Parathyroid adenoma (tissue), 2 donors: ENCODE data around the gene ABCC10.

ENCODE experiments used
- H2AFZ ChIP-seq: fragments of 300-600 bp; sonication (generic); one replicate; pipeline ENCODE4 v1.7.0; 2017; ENCODE audit warnings: antibody characterized with exemption, mild to moderate bottlenecking
- H3K27ac ChIP-seq: fragments of 300-600 bp; sonication (generic); one replicate; pipeline ENCODE4 v1.7.0; 2017
- H3K27me3 ChIP-seq: fragments of 300-600 bp; sonication (generic); one replicate; pipeline ENCODE4 v1.7.0; 2017; ENCODE audit warnings: low read length; ENCODE audit not compliant: control insufficient read depth, insufficient read depth
- H3K36me3 ChIP-seq: fragments of 300-600 bp; sonication (generic); one replicate; pipeline ENCODE4 v1.7.0; 2017; ENCODE audit warnings: low read length; ENCODE audit not compliant: control insufficient read depth, insufficient read depth
- H3K4me1 ChIP-seq: fragments of 300-600 bp; sonication (generic); one replicate; pipeline ENCODE4 v1.7.0; 2017; ENCODE audit warnings: control low read depth
- H3K4me2 ChIP-seq: fragments of 300-600 bp; sonication (generic); one replicate; pipeline ENCODE4 v1.7.0; 2017; ENCODE audit warnings: low read length
- H3K4me3 ChIP-seq: fragments of 300-600 bp; sonication (generic); one replicate; pipeline ENCODE4 v1.7.0; 2017; ENCODE audit warnings: low read depth, low read length
- H3K79me2 ChIP-seq: fragments of 300-600 bp; sonication (generic); one replicate; pipeline ENCODE4 v1.7.0; 2017; ENCODE audit warnings: control low read depth
- H3K9ac ChIP-seq: fragments of 300-600 bp; sonication (generic); one replicate; pipeline ENCODE4 v1.7.0; 2017; ENCODE audit warnings: mild to moderate bottlenecking
- H3K9me3 ChIP-seq: fragments of 300-600 bp; sonication (generic); one replicate; pipeline ENCODE4 v1.7.0; 2017; ENCODE audit warnings: low read length; ENCODE audit not compliant: control insufficient read depth
- CTCF ChIP-seq: fragments of 300-600 bp; sonication (generic); IDR thresholded peaks from one replicate; pipeline ENCODE4 v1.7.0; 2017; ENCODE audit warnings: antibody characterized with exemption, mild to moderate bottlenecking
- donor health status: primary hyperparathyroidism.

ABCC10 gene

GRCh38 chr6:43444036-43444435 lies 16.7 kb downstream of the ABCC10 start:
- H3K27ac ChIP-seq, result no peak overlapping the region
- no peak overlapping the region for H2AFZ ChIP-seq
- no peak overlapping the region for H3K9ac ChIP-seq
- no peaks in the 10 kb centered on the region for H3K9me3 ChIP-seq
- H3K36me3 ChIP-seq, result no peaks in the 10 kb centered on the region
- H3K4me2 ChIP-seq, result no peak overlapping the region
- no peaks in the 10 kb centered on the region for H3K27me3 ChIP-seq
- no peak overlapping the region for H3K4me3 ChIP-seq
- no peak for TF ChIP-seq CTCF
- no peaks in the 10 kb centered on the region for H3K4me1 ChIP-seq
- no peaks in the 10 kb centered on the region for H3K79me2 ChIP-seq

- Histone ChIP-seq H3K4me3 (no peak overlapping the region), H3K27ac (no peak overlapping the region), H3K9ac (no peak overlapping the region), H3K4me2 (no peak overlapping the region), H2AFZ (no peak overlapping the region), H3K4me1 (no peaks in the 10 kb centered on the region), H3K27me3 (no peaks in the 10 kb centered on the region), H3K9me3 (no peaks in the 10 kb centered on the region), H3K36me3 (no peaks in the 10 kb centered on the region), H3K79me2 (no peaks in the 10 kb centered on the region)
- TF ChIP-seq CTCF, result no peak
Measured at GRCh38 chr6:43444582-43444981, 17.2 kb downstream of the ABCC10 start.

- Histone ChIP-seq H3K27ac (no peak overlapping the region), H3K36me3 (no peaks in the 10 kb centered on the region), H3K27me3 (no peaks in the 10 kb centered on the region), H3K79me2 (no peaks in the 10 kb centered on the region), H3K4me3 (no peak overlapping the region), H2AFZ (no peak overlapping the region), H3K9ac (no peak overlapping the region), H3K4me2 (no peak overlapping the region), H3K9me3 (no peaks in the 10 kb centered on the region), H3K4me1 (no peaks in the 10 kb centered on the region)
- TF ChIP-seq CTCF, result no peak
Measured at GRCh38 chr6:43445576-43445975, 18.2 kb downstream of the ABCC10 start.

GRCh38 chr6:43447604-43448003 lies 20.3 kb downstream of the ABCC10 start:
- no peaks in the 10 kb centered on the region for H3K9me3 ChIP-seq
- H3K36me3 ChIP-seq, result no peaks in the 10 kb centered on the region
- no peak overlapping the region for H3K4me2 ChIP-seq
- no peak overlapping the region for H3K27ac ChIP-seq
- H3K79me2 ChIP-seq, result no peaks in the 10 kb centered on the region
- no peak overlapping the region for H3K4me3 ChIP-seq
- no peaks in the 10 kb centered on the region for H3K27me3 ChIP-seq
- no peak for TF ChIP-seq CTCF
- H3K9ac ChIP-seq, result no peak overlapping the region
- H2AFZ ChIP-seq, result no peak overlapping the region
- no peaks in the 10 kb centered on the region for H3K4me1 ChIP-seq

- H3K4me3 ChIP-seq, result no peak overlapping the region
- no peaks in the 10 kb centered on the region for H3K9me3 ChIP-seq
- TF ChIP-seq CTCF, result no peak
- no peak overlapping the region for H3K9ac ChIP-seq
- H3K4me1 ChIP-seq, result no peaks in the 10 kb centered on the region
- H3K79me2 ChIP-seq, result no peaks in the 10 kb centered on the region
- no peak overlapping the region for H3K27ac ChIP-seq
- H3K4me2 ChIP-seq, result no peak overlapping the region
- no peaks in the 10 kb centered on the region for H3K27me3 ChIP-seq
- no peak overlapping the region for H2AFZ ChIP-seq
- H3K36me3 ChIP-seq, result no peaks in the 10 kb centered on the region
Measured at GRCh38 chr6:43448916-43449315, 21.6 kb downstream of the ABCC10 start.
